CD14-positive monocyte (primary cell): ENCODE results near the gene SEPTIN5. TPM values are rescaled to one million over a fixed set of nuclear protein-coding genes. Genes with fewer than 3 reads are reported as not detected.

ENCODE experiments used
- DNase-seq, 3 donors: peaks; one replicate each; pipeline ENCODE4 v3.0.0-alpha.2; 2011 to 2022
- H2AFZ ChIP-seq: 2 replicates; pipeline ENCODE4 v1.6.0; 2012; ENCODE audit warnings: mild to moderate bottlenecking, low read depth, low read length, inconsistent platforms; ENCODE audit not compliant: insufficient read depth, poor library complexity, severe bottlenecking
- H3K27ac ChIP-seq, 2 donors: 1 replicate in 1 of 2; 2 replicates in 1 of 2; pipeline ENCODE4 v1.5.1; 2012 to 2013; ENCODE audit warnings: low read length in 2 of 2, control low read depth in 1 of 2, inconsistent platforms in 1 of 2, low read depth in 1 of 2, mild to moderate bottlenecking in 1 of 2
- H3K27me3 ChIP-seq, 2 donors: one replicate each; pipeline versions ENCODE4 v1.6.0 to v1.6.1; 2011 to 2013; ENCODE audit warnings: low read length in 2 of 2; ENCODE audit not compliant: control insufficient read depth in 2 of 2, insufficient read depth in 2 of 2
- H3K36me3 ChIP-seq, 2 donors: replicated peaks in 1 of 2; 1 replicate in 1 of 2; 2 replicates in 1 of 2; pipeline versions ENCODE4 v1.5.1 to v1.6.1; 2012 to 2013; ENCODE audit warnings: low read length in 2 of 2, control low read depth in 1 of 2, inconsistent platforms in 1 of 2, mild to moderate bottlenecking in 1 of 2; ENCODE audit not compliant: insufficient read depth in 2 of 2, control insufficient read depth in 1 of 2
- H3K4me1 ChIP-seq, 2 donors: 1 replicate in 1 of 2; 2 replicates in 1 of 2; pipeline versions ENCODE4 v1.5.1 to v1.6.1; 2012 to 2013; ENCODE audit warnings: low read length in 2 of 2, control low read depth in 1 of 2, inconsistent platforms in 1 of 2, mild to moderate bottlenecking in 1 of 2, moderate library complexity in 1 of 2; ENCODE audit not compliant: insufficient read depth in 2 of 2, control insufficient read depth in 1 of 2
- H3K4me2 ChIP-seq: replicated peaks from 2 replicates; pipeline ENCODE3; 2012; ENCODE audit warnings: low read length, moderate library complexity, mild to moderate bottlenecking; ENCODE audit not compliant: poor library complexity, severe bottlenecking; ENCODE audit errors: extremely low read depth
- H3K4me3 ChIP-seq, 3 experiments: fragments of 200-600 bp in 1 of 3; sonication (generic) in 1 of 3; replicated peaks in 1 of 3; 1 replicate in 2 of 3; 2 replicates in 1 of 3; pipeline ENCODE4 v1.5.1; 2011 to 2013; ENCODE audit warnings: low read length in 3 of 3, mild to moderate bottlenecking in 3 of 3, control low read depth in 2 of 3, low read depth in 2 of 3, inconsistent platforms in 1 of 3, moderate library complexity in 1 of 3
- H3K79me2 ChIP-seq: 2 replicates; pipeline ENCODE4 v1.6.0; 2012; ENCODE audit warnings: mild to moderate bottlenecking, control low read depth, inconsistent platforms, low read length, moderate library complexity; ENCODE audit not compliant: insufficient read depth
- H3K9ac ChIP-seq: 2 replicates; pipeline ENCODE4 v1.6.0; 2017; ENCODE audit warnings: low read length, mild to moderate bottlenecking; ENCODE audit not compliant: insufficient read depth, poor library complexity, severe bottlenecking
- H3K9me3 ChIP-seq, 2 donors: replicated peaks in 1 of 2; 1 replicate in 1 of 2; 2 replicates in 1 of 2; pipeline versions ENCODE4 v1.5.1 to v1.6.1; 2012 to 2013; ENCODE audit warnings: low read length in 2 of 2, control low read depth in 1 of 2; ENCODE audit not compliant: control insufficient read depth in 1 of 2, insufficient read depth in 1 of 2
- H4K20me1 ChIP-seq: 2 replicates; pipeline ENCODE4 v1.6.0; 2012; ENCODE audit warnings: mild to moderate bottlenecking, low read length, control low read depth, moderate library complexity; ENCODE audit not compliant: insufficient read depth
- H3K27ac Mint-ChIP-seq, 7 donors: one replicate each; pipeline ENCODE4 v1.8.0; 2020; ENCODE audit warnings: mild to moderate bottlenecking in 7 of 7, mixed read lengths in 7 of 7, moderate library complexity in 6 of 7, inconsistent platforms in 2 of 7
- H3K27me3 Mint-ChIP-seq, 3 donors: one replicate each; pipeline ENCODE4 v1.8.0; 2021 to 2022; ENCODE audit warnings: low read depth in 3 of 3, mild to moderate bottlenecking in 3 of 3, mixed read lengths in 3 of 3, moderate library complexity in 3 of 3, inconsistent platforms in 1 of 3
- H3K36me3 Mint-ChIP-seq, 2 donors: one replicate each; pipeline ENCODE4 v1.8.0; 2020; ENCODE audit warnings: mixed read lengths in 2 of 2, inconsistent platforms in 1 of 2, mild to moderate bottlenecking in 1 of 2
- H3K4me1 Mint-ChIP-seq: one replicate; pipeline ENCODE4 v1.8.0; 2020; ENCODE audit warnings: mild to moderate bottlenecking, mixed read lengths
- H3K4me3 Mint-ChIP-seq, 2 donors: one replicate each; pipeline ENCODE4 v1.8.0; 2020; ENCODE audit warnings: mild to moderate bottlenecking in 2 of 2, mixed read lengths in 2 of 2, moderate library complexity in 1 of 2
- H3K9me3 Mint-ChIP-seq, 7 donors: one replicate each; pipeline ENCODE4 v1.8.0; 2020 to 2022; ENCODE audit warnings: mixed read lengths in 7 of 7, mild to moderate bottlenecking in 6 of 7, moderate library complexity in 6 of 7, inconsistent platforms in 2 of 7
- WGBS: methylation state at CpG from one replicate; pipeline ENCODE4 v1.1.5; 2013; ENCODE audit warnings: missing lambda C conversion rate; ENCODE audit not compliant: insufficient coverage; 5-methylcytosine and 5-hydroxymethylcytosine counted together
- intact Hi-C, 2 donors: fragments of 100-400 bp; cut with micrococcal nuclease; formaldehyde crosslinking; loops; one replicate each; pipeline versions ENCODE4 v1.15.0 to v1.15.1; 2023
- polyA plus RNA-seq, 3 donors: library from polyadenylated mRNA; depleted of rRNA in 1 of 3; unstranded in 2 of 3; stranded (reverse) in 1 of 3; fragments of 300-500 nt in 2 of 3; fragments of >200 nt in 1 of 3; fragmentation: Illumina TruSeq in 2 of 3; gene quantifications; 1 replicate in 2 of 3; 2 replicates in 1 of 3; pipeline ENCODE4 v1.2.3, GENCODE V29; 2012 to 2021
- TF ChIP-seq, protein P1 (sequence below): fragments of 200-600 bp; IDR thresholded peaks from one replicate; pipeline ENCODE4 v1.8.0; 2022; ENCODE audit warnings: antibody characterized with exemption, mild to moderate bottlenecking

The SEPTIN5 gene
- polyA plus RNA-seq, 3 donors = 0.50 to 0.64 TPM; not detected in 1

DNA sequence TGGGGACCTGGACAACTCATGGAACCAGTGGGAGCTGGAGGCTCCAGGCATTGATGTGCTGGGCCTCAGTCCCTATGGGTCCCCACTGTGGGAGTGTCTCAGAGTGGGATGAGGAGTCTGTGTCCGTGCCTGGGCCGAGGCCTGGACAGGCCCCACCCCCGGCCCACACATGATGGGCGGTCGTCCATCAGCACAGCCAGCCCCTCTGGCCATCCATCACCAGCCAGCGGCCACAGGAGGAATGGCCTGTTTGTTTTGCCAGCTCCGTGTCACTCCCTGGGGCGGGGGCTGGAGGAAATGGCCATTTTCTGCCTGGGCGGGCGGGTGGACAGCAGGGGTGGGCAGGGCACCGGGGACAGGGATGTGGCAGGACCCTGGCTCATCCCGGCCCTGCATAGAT is 33.2 kb downstream of the SEPTIN5 start:
- Histone ChIP-seq H3K4me2 (no peak overlapping the region), H3K9me3 (no peaks in the 10 kb centered on the region), H4K20me1 (no peaks in the 10 kb centered on the region), H3K36me3 (no peaks in the 10 kb centered on the region), H3K27me3 (peaks cover 0 to 13% of the 10 kb centered on the region in 2 donors), H3K9ac (no peak overlapping the region), H3K4me1 (no peaks in the 10 kb centered on the region), H2AFZ (no peak overlapping the region), H3K4me3 (no peak overlapping the region), H3K79me2 (no peaks in the 10 kb centered on the region), H3K27ac (no peak overlapping the region)
- H3K4me3 Mint-ChIP-seq = no peak overlapping the region
- 98% methylated on average over 8 of the region's 12 CpGs for WGBS
- TF ChIP-seq, protein P1, sequence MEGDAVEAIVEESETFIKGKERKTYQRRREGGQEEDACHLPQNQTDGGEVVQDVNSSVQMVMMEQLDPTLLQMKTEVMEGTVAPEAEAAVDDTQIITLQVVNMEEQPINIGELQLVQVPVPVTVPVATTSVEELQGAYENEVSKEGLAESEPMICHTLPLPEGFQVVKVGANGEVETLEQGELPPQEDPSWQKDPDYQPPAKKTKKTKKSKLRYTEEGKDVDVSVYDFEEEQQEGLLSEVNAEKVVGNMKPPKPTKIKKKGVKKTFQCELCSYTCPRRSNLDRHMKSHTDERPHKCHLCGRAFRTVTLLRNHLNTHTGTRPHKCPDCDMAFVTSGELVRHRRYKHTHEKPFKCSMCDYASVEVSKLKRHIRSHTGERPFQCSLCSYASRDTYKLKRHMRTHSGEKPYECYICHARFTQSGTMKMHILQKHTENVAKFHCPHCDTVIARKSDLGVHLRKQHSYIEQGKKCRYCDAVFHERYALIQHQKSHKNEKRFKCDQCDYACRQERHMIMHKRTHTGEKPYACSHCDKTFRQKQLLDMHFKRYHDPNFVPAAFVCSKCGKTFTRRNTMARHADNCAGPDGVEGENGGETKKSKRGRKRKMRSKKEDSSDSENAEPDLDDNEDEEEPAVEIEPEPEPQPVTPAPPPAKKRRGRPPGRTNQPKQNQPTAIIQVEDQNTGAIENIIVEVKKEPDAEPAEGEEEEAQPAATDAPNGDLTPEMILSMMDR = no peak
- H3K4me1 Mint-ChIP-seq = no peaks in the 10 kb centered on the region
- peaks cover 0 to 1% (median 0%) of the 10 kb centered on the region in 7 donors for H3K9me3 Mint-ChIP-seq
- DNase-seq = no peak
- no peaks in the 10 kb centered on the region for H3K36me3 Mint-ChIP-seq
- peaks cover 4 to 31% (median 11%) of the 10 kb centered on the region in 3 donors for H3K27me3 Mint-ChIP-seq
- H3K27ac Mint-ChIP-seq = no peak overlapping the region
- intact Hi-C loops = no loop called here

- no peak overlapping the region for H3K4me3 ChIP-seq
- WGBS = 86% methylated on average over 1 of the region's 4 CpGs
- no peak overlapping the region for H3K9ac ChIP-seq
- H4K20me1 ChIP-seq = no peaks in the 10 kb centered on the region
- no peak overlapping the region for H3K4me2 ChIP-seq
- Mint-ChIP-seq H3K4me3 (no peak overlapping the region), H3K9me3 (peaks cover 0 to 1% (median 0%) of the 10 kb centered on the region in 7 donors), H3K4me1 (no peaks in the 10 kb centered on the region), H3K27ac (no peak overlapping the region), H3K36me3 (no peaks in the 10 kb centered on the region), H3K27me3 (peaks cover 6 to 37% (median 15%) of the 10 kb centered on the region in 3 donors)
- H2AFZ ChIP-seq = no peak overlapping the region
- H3K79me2 ChIP-seq = no peaks in the 10 kb centered on the region
- H3K9me3 ChIP-seq = no peaks in the 10 kb centered on the region
- no peaks in the 10 kb centered on the region for H3K36me3 ChIP-seq
- peaks cover 0 to 19% of the 10 kb centered on the region in 2 donors for H3K27me3 ChIP-seq
- no peak for DNase-seq
- H3K4me1 ChIP-seq = no peaks in the 10 kb centered on the region
- TF ChIP-seq, protein P1 = no peak
- H3K27ac ChIP-seq = no peak overlapping the region
- intact Hi-C loops = no loop called here
Observed at GRCh38 chr22:19748139-19748538, 33.8 kb downstream of the SEPTIN5 start.
